HCT116 (cell line): ENCODE data around the gene GLTP.

Source experiments
- EZH2 ChIP-seq: fragments of 200-600 bp; sonication (generic); IDR thresholded peaks from 2 replicates; pipeline ENCODE4 v1.6.1; 2017; ENCODE audit warnings: antibody characterized with exemption, mixed run types
- FOSL1 ChIP-seq: IDR thresholded peaks from 2 replicates; pipeline ENCODE4 v1.6.1; 2012; ENCODE audit warnings: low read depth
- POLR2A ChIP-seq: IDR thresholded peaks from 2 replicates; pipeline ENCODE4 v1.7.0; 2011; ENCODE audit warnings: borderline replicate concordance; ENCODE audit not compliant: insufficient read depth, insufficient read length; ENCODE audit errors: extremely low read depth
- RAD21 ChIP-seq: IDR thresholded peaks from 2 replicates; pipeline ENCODE4 v1.6.1; 2012; ENCODE audit warnings: low read depth, mild to moderate bottlenecking
- TF ChIP-seq, protein P1 (sequence below), 3 experiments: fragments of 200-600 bp in 1 of 3; sonication (generic) in 1 of 3; IDR thresholded peaks in 2 of 3; conservative IDR thresholded peaks in 1 of 3; 2 replicates each; pipeline ENCODE4 v1.5.1; 2012 to 2017; ENCODE audit warnings: low read depth in 2 of 3, low read length in 2 of 3, antibody characterized with exemption in 1 of 3, borderline replicate concordance in 1 of 3, control low read depth in 1 of 3, mild to moderate bottlenecking in 1 of 3, mixed read lengths in 1 of 3, mixed run types in 1 of 3, moderate library complexity in 1 of 3; ENCODE audit not compliant: insufficient read depth in 1 of 3

DNA sequence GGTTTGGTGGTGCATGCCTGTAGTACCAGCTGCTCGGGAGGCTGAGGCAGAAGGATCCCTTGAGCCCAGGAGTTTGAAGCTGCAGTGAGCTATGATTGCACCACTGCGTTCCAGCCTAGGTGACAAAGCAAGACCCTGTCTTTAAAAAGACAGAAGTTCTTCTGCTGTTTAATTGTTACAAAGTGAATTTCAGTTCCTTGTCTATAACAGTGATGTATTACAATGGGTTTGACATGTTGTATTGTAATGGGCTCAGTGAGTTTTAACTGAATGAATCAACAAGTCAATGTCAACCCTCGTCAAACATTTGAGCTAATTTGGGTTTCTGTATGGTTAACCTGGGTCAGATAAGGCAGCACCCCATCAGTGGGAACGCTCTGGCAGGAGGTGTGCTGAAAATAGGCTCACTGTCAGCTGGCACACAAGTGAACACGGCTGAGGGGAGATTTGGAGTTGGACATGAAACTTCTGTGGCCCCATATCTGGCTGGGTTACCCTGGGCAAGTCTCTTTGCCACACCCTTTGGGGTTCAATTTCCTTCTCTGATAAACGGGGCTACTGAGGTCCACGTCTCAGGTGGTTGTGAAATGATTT lies 33.1 kb downstream of the GLTP start:
- no peak for TF ChIP-seq FOSL1
- no peak for TF ChIP-seq POLR2A
- no peak for TF ChIP-seq RAD21
- TF ChIP-seq, protein P1, sequence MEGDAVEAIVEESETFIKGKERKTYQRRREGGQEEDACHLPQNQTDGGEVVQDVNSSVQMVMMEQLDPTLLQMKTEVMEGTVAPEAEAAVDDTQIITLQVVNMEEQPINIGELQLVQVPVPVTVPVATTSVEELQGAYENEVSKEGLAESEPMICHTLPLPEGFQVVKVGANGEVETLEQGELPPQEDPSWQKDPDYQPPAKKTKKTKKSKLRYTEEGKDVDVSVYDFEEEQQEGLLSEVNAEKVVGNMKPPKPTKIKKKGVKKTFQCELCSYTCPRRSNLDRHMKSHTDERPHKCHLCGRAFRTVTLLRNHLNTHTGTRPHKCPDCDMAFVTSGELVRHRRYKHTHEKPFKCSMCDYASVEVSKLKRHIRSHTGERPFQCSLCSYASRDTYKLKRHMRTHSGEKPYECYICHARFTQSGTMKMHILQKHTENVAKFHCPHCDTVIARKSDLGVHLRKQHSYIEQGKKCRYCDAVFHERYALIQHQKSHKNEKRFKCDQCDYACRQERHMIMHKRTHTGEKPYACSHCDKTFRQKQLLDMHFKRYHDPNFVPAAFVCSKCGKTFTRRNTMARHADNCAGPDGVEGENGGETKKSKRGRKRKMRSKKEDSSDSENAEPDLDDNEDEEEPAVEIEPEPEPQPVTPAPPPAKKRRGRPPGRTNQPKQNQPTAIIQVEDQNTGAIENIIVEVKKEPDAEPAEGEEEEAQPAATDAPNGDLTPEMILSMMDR (IDR thresholded peaks at IDR 0.05 in 2 of 3, conservative IDR thresholded peaks at IDR 0.05 in 1 of 3; ENCODE audit: borderline replicate concordance in 1 of 3, insufficient read depth in 1 of 3, low read depth in 2 of 3, low read length in 2 of 3) = no peak
- no peak for TF ChIP-seq EZH2
